Stimulated activated naive CD8-positive, alpha-beta T cell treated with anti-CD3 and anti-CD28 coated beads, Interleukin-15, amount 100 ng/mL, for 72 hours (primary cell): Measurements from ENCODE around the gene CATSPERB.
A peak's percentile ranks its signal among the peaks of the same experiment; 100 is the strongest.
"Not testable (repeated sequence)": the region's sequence is repeated elsewhere in the genome, so short reads cannot be mapped to it uniquely, and the experiment has no call there.

Experiments
- ATAC-seq: fragments of 150-1000 bp; cut with Tn5 transposase; 2 replicates; pipeline ENCODE4 v1.10.0; 2021; ENCODE audit warnings: mild to moderate bottlenecking, moderate library complexity
- DNase-seq, 2 donors: peaks; one replicate each; pipeline ENCODE4 v3.0.0; 2021 to 2022
- H3K27ac Mint-ChIP-seq, 2 donors: one replicate each; pipeline ENCODE4 v1.8.0; 2022; ENCODE audit warnings: mild to moderate bottlenecking in 2 of 2, mixed read lengths in 2 of 2, moderate library complexity in 2 of 2
- H3K27me3 Mint-ChIP-seq: one replicate; pipeline ENCODE4 v1.8.0; 2022; ENCODE audit warnings: mixed read lengths
- H3K4me1 Mint-ChIP-seq: one replicate; pipeline ENCODE4 v1.8.0; 2022; ENCODE audit warnings: mild to moderate bottlenecking, mixed read lengths
- H3K4me3 Mint-ChIP-seq, 2 donors: one replicate each; pipeline ENCODE4 v1.8.0; 2022; ENCODE audit warnings: mild to moderate bottlenecking in 2 of 2, mixed read lengths in 2 of 2, moderate library complexity in 1 of 2
- H3K9me3 Mint-ChIP-seq, 2 donors: one replicate each; pipeline ENCODE4 v1.8.0; 2022; ENCODE audit warnings: mixed read lengths in 2 of 2

Gene CATSPERB

GRCh38 chr14:91744068-91744480 is 12.2 kb upstream of the CATSPERB start:
- H3K9me3 Mint-ChIP-seq = no peaks in the 10 kb centered on the region
- ATAC-seq = peak; percentile 60
- DNase-seq = no peak
- H3K27me3 Mint-ChIP-seq = no peaks in the 10 kb centered on the region
- H3K4me3 Mint-ChIP-seq = no peak overlapping the region
- H3K27ac Mint-ChIP-seq = no peak overlapping the region
- H3K4me1 Mint-ChIP-seq = no peaks in the 10 kb centered on the region

- no peak for DNase-seq
- Mint-ChIP-seq H3K27me3 (no peaks in the 10 kb centered on the region), H3K9me3 (no peaks in the 10 kb centered on the region), H3K27ac (no peak overlapping the region), H3K4me3 (no peak overlapping the region), H3K4me1 (no peaks in the 10 kb centered on the region)
- ATAC-seq = no peak
These were observed 11.4 kb upstream of the CATSPERB start for GRCh38 chr14:91743305-91743653.

- Mint-ChIP-seq H3K4me3 (no peak overlapping the region), H3K4me1 (no peaks in the 10 kb centered on the region), H3K27me3 (no peaks in the 10 kb centered on the region), H3K27ac (no peak overlapping the region), H3K9me3 (no peaks in the 10 kb centered on the region)
- ATAC-seq = no peak
- no peak for DNase-seq
These were observed 10.9 kb upstream of the CATSPERB start for GRCh38 chr14:91742621-91743304.

DNA sequence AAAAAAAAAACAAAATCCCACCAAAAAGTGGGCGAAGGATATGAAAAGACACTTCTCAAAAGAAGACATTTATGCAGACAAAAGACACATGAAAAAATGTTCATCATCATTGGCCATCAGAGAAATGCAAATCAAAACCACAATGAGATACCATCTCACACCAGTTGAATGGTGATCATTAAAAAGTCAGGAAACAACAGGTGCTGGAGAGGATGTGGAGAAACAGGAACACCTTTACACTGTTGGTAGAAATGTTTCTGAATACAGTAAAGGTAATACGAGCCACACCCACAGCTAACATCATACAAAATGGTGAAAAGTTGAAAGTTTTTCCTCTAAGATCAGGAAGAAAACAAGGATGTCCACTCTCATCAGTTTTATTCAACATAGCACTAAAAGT is 8.0 kb upstream of the CATSPERB start:
- H3K27ac Mint-ChIP-seq, DNase-seq, H3K4me1 Mint-ChIP-seq, H3K9me3 Mint-ChIP-seq, H3K4me3 Mint-ChIP-seq, H3K27me3 Mint-ChIP-seq, ATAC-seq: not testable (repeated sequence)

DNA sequence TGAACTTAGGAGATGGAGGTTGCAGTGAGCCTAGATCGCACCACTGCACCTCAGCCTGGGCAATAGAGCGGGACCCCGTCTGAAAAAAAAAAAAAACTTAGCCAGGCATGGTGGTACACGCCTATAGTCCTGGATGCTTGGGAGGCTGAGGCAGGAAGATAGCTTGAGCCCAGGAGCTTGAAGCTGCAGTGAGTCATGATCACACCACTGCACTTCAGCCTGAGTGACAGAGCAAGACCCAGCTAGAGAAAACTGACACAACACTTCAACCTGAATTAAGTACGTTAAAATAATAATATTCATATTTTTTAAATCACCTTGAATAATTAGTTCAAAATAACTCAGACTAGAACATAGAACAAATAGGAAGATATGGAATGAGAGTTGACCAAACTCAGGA is 5.7 kb upstream of the CATSPERB start:
- ATAC-seq (no peak), DNase-seq (no peak)
- Mint-ChIP-seq H3K4me3 (no peak overlapping the region), H3K4me1 (peaks cover 7% of the 10 kb centered on the region), H3K27ac (no peak overlapping the region), H3K9me3 (no peaks in the 10 kb centered on the region), H3K27me3 (no peaks in the 10 kb centered on the region)

- no peaks in the 10 kb centered on the region for H3K27me3 Mint-ChIP-seq
- H3K4me3 Mint-ChIP-seq = no peak overlapping the region
- H3K9me3 Mint-ChIP-seq = no peaks in the 10 kb centered on the region
- peak overlapping the region in 1 of 2 donors; percentile 26 for H3K27ac Mint-ChIP-seq
- DNase-seq (no peak), ATAC-seq (peak; percentile 57)
- H3K4me1 Mint-ChIP-seq = peaks cover 21% of the 10 kb centered on the region
These were observed 1.1 kb upstream of the CATSPERB start for GRCh38 chr14:91732859-91733477.

GRCh38 chr14:91732439-91732838 is 553 bp upstream of the CATSPERB start:
- Mint-ChIP-seq H3K4me1 (peaks cover 21% of the 10 kb centered on the region), H3K27me3 (no peaks in the 10 kb centered on the region), H3K9me3 (no peaks in the 10 kb centered on the region), H3K27ac (no peak overlapping the region), H3K4me3 (no peak overlapping the region)
- DNase-seq (no peak), ATAC-seq (peak; percentile 56)

- no peaks in the 10 kb centered on the region for H3K27me3 Mint-ChIP-seq
- DNase-seq (no peak), ATAC-seq (no peak)
- no peaks in the 10 kb centered on the region for H3K9me3 Mint-ChIP-seq
- no peak overlapping the region for H3K4me3 Mint-ChIP-seq
- H3K4me1 Mint-ChIP-seq = peaks cover 21% of the 10 kb centered on the region
- H3K27ac Mint-ChIP-seq = no peak overlapping the region
These were observed 868 bp downstream of the CATSPERB start for GRCh38 chr14:91731018-91731417.

DNA sequence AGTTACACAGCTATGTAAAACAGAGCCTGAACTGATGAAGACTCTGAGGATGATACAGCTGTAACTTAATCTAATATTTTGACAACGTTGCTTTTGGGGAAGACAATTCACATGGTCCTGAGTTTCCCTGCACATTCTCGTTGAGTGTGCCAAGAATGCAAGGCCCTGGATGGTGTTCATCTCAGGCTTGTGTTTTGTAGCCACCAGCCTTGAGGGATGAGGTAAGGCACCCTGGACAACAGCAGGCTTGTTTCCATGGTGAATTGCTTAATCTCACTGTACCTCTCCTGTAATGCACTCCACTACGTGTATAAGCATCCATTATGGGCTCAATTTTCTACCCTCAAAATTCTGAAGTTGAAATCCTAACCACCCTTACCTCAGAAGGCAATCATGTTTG is 2.1 kb downstream of the CATSPERB start:
- Mint-ChIP-seq H3K4me3 (no peak overlapping the region), H3K4me1 (peaks cover 21% of the 10 kb centered on the region), H3K27ac (no peak overlapping the region), H3K9me3 (no peaks in the 10 kb centered on the region), H3K27me3 (no peaks in the 10 kb centered on the region)
- ATAC-seq = no peak
- DNase-seq = no peak

GRCh38 chr14:91728616-91729183 is 3.2 kb downstream of the CATSPERB start:
- H3K4me1 Mint-ChIP-seq = peaks cover 21% of the 10 kb centered on the region
- H3K27ac Mint-ChIP-seq = no peak overlapping the region
- ATAC-seq (peak; percentile 89), DNase-seq (no peak)
- peak overlapping the region in 1 of 2 donors; percentile 11 for H3K4me3 Mint-ChIP-seq
- H3K9me3 Mint-ChIP-seq = no peaks in the 10 kb centered on the region
- H3K27me3 Mint-ChIP-seq = no peaks in the 10 kb centered on the region

DNA sequence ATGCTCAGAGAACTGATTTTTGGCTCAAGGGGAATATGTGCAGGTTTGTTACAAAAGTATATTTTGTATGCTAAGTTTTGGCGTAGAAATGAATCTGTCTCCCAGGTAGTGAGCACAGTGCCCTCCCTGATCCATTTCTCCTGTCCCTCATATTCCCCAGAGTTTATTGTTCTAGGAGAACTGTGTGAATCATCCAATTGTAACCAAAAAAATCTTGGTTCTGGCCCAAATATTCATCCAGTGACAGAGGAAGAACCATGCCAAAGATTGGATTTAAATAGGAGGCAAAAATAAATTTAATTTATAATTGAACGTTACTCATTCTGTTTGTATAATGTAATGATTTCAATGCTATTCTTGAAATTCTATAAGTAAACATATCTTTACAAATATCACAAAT is 4.8 kb downstream of the CATSPERB start:
- Mint-ChIP-seq H3K4me1 (peaks cover 12% of the 10 kb centered on the region), H3K27ac (no peak overlapping the region), H3K4me3 (no peak overlapping the region), H3K27me3 (no peaks in the 10 kb centered on the region), H3K9me3 (no peaks in the 10 kb centered on the region)
- no peak for DNase-seq
- ATAC-seq = no peak

DNA sequence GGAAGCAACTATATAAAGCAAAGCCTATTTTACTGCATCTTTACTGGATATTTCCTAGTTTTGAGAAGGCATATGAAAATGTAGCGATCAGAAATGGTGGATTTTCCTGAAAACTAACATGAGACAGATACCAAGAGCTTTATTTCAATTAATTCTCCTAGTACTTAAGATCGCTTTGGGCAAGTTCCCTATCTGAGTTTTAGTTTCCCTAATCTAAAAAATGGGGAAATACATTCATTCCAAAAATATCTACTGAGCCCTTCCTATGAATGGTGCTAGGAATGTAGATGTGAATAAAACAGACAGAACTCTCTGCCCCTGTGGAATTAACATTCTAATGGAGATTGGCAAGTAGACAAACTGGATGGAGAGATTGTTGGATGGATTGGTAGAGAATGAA is 8.4 kb downstream of the CATSPERB start:
- Mint-ChIP-seq H3K27ac (no peak overlapping the region), H3K4me1 (peaks cover 13% of the 10 kb centered on the region), H3K9me3 (no peaks in the 10 kb centered on the region), H3K4me3 (no peak overlapping the region), H3K27me3 (peaks cover 3% of the 10 kb centered on the region)
- ATAC-seq (no peak), DNase-seq (no peak)

DNA sequence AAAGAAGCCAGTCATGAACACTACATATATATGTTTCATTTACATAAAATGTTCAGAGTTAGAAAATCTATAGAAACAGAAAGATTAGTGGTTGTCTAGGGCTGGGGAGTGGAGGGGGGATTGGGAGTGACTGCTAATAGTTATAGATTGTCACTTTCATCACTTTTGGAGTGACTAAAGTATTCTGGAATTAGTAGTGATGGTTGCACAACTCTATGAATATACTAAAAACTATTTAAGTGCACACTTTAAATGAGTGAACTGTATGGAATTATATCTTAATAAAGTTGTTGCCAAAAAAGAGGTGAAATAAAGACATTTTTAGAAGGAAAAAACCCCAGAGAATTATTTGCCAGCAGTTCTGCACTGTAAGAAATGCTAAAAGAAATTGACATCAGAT is 9.5 kb downstream of the CATSPERB start:
- peaks cover 7% of the 10 kb centered on the region for H3K4me1 Mint-ChIP-seq

DNA sequence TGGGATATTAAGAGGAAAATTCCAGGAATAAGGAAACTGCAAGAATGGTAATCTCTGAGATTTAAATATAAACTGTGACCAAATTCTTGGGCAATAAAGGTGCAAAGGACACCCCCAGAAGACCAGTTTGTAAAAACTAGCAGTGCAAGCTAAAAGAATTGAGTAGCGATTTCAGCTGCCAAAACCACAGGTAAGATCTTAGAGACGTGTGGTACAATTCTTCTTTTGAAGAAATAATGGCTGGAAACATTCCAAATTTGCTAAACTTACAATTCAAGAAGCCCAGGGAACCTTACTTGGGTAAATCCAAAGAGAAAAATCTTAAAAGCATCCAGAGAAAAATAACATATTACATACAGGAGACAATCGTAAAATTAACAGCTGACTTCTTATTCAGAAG is 12.0 kb downstream of the CATSPERB start:
- Mint-ChIP-seq H3K27ac (no peak overlapping the region), H3K4me3 (no peak overlapping the region), H3K27me3 (peaks cover 13% of the 10 kb centered on the region), H3K9me3 (no peaks in the 10 kb centered on the region), H3K4me1 (peaks cover 12% of the 10 kb centered on the region)
- DNase-seq (no peak), ATAC-seq (no peak)

More for the DNA sequence above, 9.5 kb downstream of the CATSPERB start:
- no peak overlapping the region for H3K4me3 Mint-ChIP-seq
- H3K9me3 Mint-ChIP-seq = no peaks in the 10 kb centered on the region
- ATAC-seq (no peak), DNase-seq (no peak)
- H3K27me3 Mint-ChIP-seq = peaks cover 13% of the 10 kb centered on the region
- H3K27ac Mint-ChIP-seq = no peak overlapping the region

DNA sequence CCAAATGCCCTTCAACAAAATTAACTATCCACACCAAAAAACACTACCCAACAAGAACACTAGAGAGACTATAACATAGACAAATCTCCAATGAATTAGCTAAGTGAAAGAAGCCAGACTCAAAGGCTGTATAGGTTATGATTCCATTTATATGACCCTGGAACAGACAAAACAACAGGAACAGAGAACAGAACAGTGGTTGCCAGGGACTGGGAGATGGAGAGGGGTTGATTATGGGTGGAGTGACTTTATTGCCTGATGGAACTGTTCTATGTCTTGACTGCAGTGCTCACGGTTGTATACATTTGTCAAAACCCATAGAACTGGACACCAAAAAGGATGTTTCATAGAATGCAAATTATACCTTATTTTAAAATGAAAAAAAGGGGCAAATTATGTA is 14.9 kb downstream of the CATSPERB start:
- DNase-seq (no peak), ATAC-seq (no peak)
- Mint-ChIP-seq H3K9me3 (no peaks in the 10 kb centered on the region), H3K4me3 (no peak overlapping the region), H3K4me1 (peaks cover 16% of the 10 kb centered on the region), H3K27ac (no peak overlapping the region), H3K27me3 (peaks cover 13% of the 10 kb centered on the region)

DNA sequence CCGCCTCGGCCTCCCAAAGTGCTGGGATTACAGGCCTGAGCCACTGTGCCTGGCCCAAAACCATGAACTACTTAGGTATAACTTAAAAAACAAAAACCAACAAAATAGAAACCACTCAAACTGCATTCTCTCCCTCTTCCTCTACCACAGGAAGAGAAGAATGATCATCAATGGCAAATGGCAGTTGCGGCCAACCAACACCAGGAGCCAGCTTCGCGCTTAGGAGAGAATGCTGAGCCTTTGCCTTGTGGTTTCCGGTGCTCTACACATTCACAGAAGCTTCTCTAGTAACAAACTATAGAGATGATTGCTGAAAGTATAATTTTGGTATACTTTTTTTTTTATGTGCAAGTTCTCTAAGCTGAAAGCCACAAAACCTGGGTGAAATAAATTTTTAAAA is 17.1 kb downstream of the CATSPERB start:
- peaks cover 20% of the 10 kb centered on the region for H3K27me3 Mint-ChIP-seq
- DNase-seq (peak; percentile 17 to 48), ATAC-seq (peak; percentile 85)
- peaks cover 13% of the 10 kb centered on the region for H3K4me1 Mint-ChIP-seq
- no peaks in the 10 kb centered on the region for H3K9me3 Mint-ChIP-seq
- H3K4me3 Mint-ChIP-seq = peak overlapping the region; percentile 45 to 68
- H3K27ac Mint-ChIP-seq = peak overlapping the region in 1 of 2 donors; percentile 78
